Cardiac muscle cell (in vitro differentiated cells and primary cell): ENCODE results near the gene TMEM263. TPM values are rescaled to one million over a fixed set of nuclear protein-coding genes. Genes with fewer than 3 reads are reported as not detected.

Source experiments
- DNase-seq, 2 donors: peaks; one replicate each; pipeline versions ENCODE4 v3.0.0 to v3.0.0-alpha.2; 2010 to 2017; ENCODE audit warnings: low read depth in 1 of 2, low spot score in 1 of 2
- H3K27ac ChIP-seq: fragments of 200-600 bp; sonication (generic); 2 replicates; pipeline ENCODE4 v1.5.1; 2016
- H3K27me3 ChIP-seq: fragments of 200-600 bp; sonication (generic); 2 replicates; pipeline ENCODE4 v1.6.0; 2016; ENCODE audit warnings: control low read depth
- H3K36me3 ChIP-seq: fragments of 200-600 bp; sonication (generic); 2 replicates; pipeline ENCODE4 v1.5.1; 2016; ENCODE audit warnings: control low read depth
- H3K4me1 ChIP-seq: fragments of 200-600 bp; sonication (generic); 2 replicates; pipeline ENCODE4 v1.8.1; 2017; ENCODE audit warnings: low read depth, mild to moderate bottlenecking, mixed run types
- H3K4me3 ChIP-seq: fragments of 200-600 bp; sonication (generic); 2 replicates; pipeline ENCODE4 v1.5.1; 2016; ENCODE audit warnings: mild to moderate bottlenecking
- H3K9me3 ChIP-seq: fragments of 200-600 bp; sonication (generic); 2 replicates; pipeline ENCODE4 v1.5.1; 2017; ENCODE audit warnings: low read depth, mild to moderate bottlenecking, control low read depth
- CTCF ChIP-seq: IDR thresholded peaks from 2 replicates; pipeline ENCODE4 v1.5.1; 2012; ENCODE audit warnings: low read depth, mild to moderate bottlenecking, low read length
- polyA plus RNA-seq: library from polyadenylated mRNA; unstranded; fragments of >200 nt; fragmentation: Nextera tagmentation; extraction: Ambion mirVana; gene quantifications from 2 replicates; pipeline ENCODE4 v1.2.1, GENCODE V29; 2016
- total RNA-seq: library from RNA; depleted of rRNA; stranded (reverse); fragments of >200 nt; gene quantifications from 2 replicates; pipeline ENCODE4 v1.2.3, GENCODE V29; 2016

The TMEM263 gene
- total and polyA plus RNA-seq, 2 experiments from 2014 or later, result 77.8 to 87.4 TPM

GRCh38 chr12:106926657-106927056 is 29.1 kb upstream of the TMEM263 start:
- Histone ChIP-seq H3K9me3 (no peaks in the 10 kb centered on the region), H3K4me1 (no peaks in the 10 kb centered on the region), H3K36me3 (no peaks in the 10 kb centered on the region), H3K4me3 (no peak overlapping the region), H3K27ac (no peak overlapping the region), H3K27me3 (no peaks in the 10 kb centered on the region)
- no peak for DNase-seq
- no peak for TF ChIP-seq CTCF

- no peak overlapping the region for H3K27ac ChIP-seq
- DNase-seq, result no peak
- H3K27me3 ChIP-seq, result no peaks in the 10 kb centered on the region
- no peaks in the 10 kb centered on the region for H3K9me3 ChIP-seq
- no peak for TF ChIP-seq CTCF
- no peak overlapping the region for H3K4me3 ChIP-seq
- no peaks in the 10 kb centered on the region for H3K4me1 ChIP-seq
- no peaks in the 10 kb centered on the region for H3K36me3 ChIP-seq
These were observed 21.4 kb upstream of the TMEM263 start for GRCh38 chr12:106934277-106934676.

DNA sequence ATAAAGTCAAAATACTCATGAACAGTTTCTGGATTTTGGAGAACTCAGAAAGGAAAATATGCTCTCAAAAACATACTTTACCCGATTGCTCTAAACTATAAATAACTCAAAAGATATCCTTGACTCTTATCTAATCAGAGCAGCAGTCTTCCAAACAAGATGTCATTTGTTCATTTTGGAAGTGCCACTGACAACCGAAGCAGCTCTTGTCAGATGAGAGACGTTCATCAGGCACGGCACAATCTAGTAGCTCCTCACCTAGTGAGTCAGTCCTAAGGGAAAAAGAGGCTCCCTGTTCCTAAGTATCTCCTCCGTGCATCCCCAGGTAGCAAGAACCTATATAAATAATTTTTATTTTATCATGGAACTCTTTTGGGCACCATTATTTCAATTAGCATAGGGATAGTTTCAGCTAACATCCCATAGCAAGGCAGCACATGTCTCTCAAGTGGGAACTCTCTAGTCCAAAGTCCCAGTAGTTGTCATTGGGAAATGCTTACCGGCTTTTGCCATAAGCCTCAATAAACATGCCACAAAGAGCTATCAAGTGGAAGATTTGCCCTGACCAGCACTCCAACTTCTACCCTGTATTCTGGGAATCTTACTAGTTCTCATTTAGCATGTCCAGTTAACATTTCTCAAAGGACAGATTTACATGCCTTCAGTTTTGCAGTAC is 14.1 kb upstream of the TMEM263 start:
- no peak for TF ChIP-seq CTCF
- no peak for DNase-seq
- no peaks in the 10 kb centered on the region for H3K9me3 ChIP-seq
- H3K36me3 ChIP-seq, result no peaks in the 10 kb centered on the region
- H3K4me3 ChIP-seq, result no peak overlapping the region
- peaks cover 19% of the 10 kb centered on the region for H3K4me1 ChIP-seq
- no peaks in the 10 kb centered on the region for H3K27me3 ChIP-seq
- H3K27ac ChIP-seq, result peak overlapping the region; percentile 85

DNA sequence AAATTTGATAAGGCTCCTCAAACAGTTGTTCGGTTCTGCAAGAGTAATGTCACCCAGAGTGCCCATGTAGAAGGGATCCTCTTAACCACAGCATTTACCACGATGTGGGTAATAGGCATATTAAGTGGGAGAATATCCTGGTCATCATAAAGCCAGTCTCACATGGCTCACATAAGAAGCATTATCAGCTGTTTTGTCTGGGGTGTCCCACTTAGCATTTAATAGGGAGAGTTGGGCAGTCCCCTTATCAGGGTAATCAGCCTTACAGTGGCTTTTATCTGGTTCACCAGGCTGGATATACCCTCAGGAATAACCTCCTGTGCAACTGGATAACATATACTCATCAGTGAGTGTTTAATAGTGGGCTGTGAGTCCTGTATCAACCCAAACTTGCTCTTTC is 12.9 kb upstream of the TMEM263 start:
- Histone ChIP-seq H3K9me3 (no peaks in the 10 kb centered on the region), H3K36me3 (no peaks in the 10 kb centered on the region), H3K27me3 (no peaks in the 10 kb centered on the region), H3K4me3 (no peak overlapping the region), H3K27ac (no peak overlapping the region), H3K4me1 (peaks cover 19% of the 10 kb centered on the region)
- no peak for TF ChIP-seq CTCF
- no peak for DNase-seq

DNA sequence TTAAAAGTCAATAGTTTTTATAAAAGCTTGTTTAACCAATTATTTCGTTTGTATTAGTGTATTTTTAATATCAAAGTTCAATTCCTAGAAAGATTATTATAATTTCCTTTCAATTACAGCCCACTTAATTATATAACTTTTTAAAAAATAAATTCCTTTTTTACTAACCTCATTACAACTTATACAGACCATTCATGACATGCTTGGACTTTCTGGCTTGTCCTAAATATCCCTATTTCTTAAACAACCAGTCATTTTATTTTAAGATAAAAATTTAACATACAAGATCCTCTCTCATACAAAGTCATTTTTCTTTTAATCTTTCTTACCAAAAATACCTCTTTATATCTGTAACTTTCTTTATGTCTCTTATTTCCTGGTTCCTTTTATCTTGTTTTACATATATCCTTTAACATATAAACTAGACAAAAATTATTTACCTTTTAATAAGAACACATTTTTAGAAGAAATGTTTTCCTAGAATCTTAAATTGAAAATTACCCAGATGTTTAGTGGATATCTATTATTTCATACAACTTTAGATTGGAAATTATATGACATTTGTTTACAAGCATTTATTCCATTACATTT is 10.4 kb upstream of the TMEM263 start:
- Histone ChIP-seq H3K27ac (no peak overlapping the region), H3K4me3 (no peak overlapping the region), H3K27me3 (no peaks in the 10 kb centered on the region), H3K36me3 (no peaks in the 10 kb centered on the region), H3K9me3 (no peaks in the 10 kb centered on the region), H3K4me1 (peaks cover 19% of the 10 kb centered on the region)
- DNase-seq, result no peak
- no peak for TF ChIP-seq CTCF
